Measurements from ENCODE around the gene SNRNP70.

Gene SNRNP70

GRCh38 chr19:49064768-49065611 is 20.3 kb upstream of the SNRNP70 start, which contains the start of gene NTF4:
Gene NTF4, minus strand, starts transcription at chr19:49064818. Its CDS starts 2,821 bp downstream, at chr19:49061997.
- peak; percentile 53 for DNase-seq

GRCh38 chr19:49065905-49066512 is 19.2 kb upstream of the SNRNP70 start:
- no peak for DNase-seq

GRCh38 chr19:49067554-49067953 is 17.7 kb upstream of the SNRNP70 start:
- DNase-seq, result no peak

GRCh38 chr19:49069026-49069425 is 16.2 kb upstream of the SNRNP70 start:
- no peak for DNase-seq

- DNase-seq, result no peak
These were observed 14.8 kb upstream of the SNRNP70 start for GRCh38 chr19:49070416-49070815.

GRCh38 chr19:49071860-49072547 is 13.2 kb upstream of the SNRNP70 start:
- DNase-seq, result peak; percentile 44

GRCh38 chr19:49073514-49074378 is 11.5 kb upstream of the SNRNP70 start:
- DNase-seq, result peak; percentile 55

GRCh38 chr19:49074869-49075268 is 10.4 kb upstream of the SNRNP70 start:
- peak; percentile 76 for DNase-seq

GRCh38 chr19:49080392-49080791 is 4.9 kb upstream of the SNRNP70 start:
- DNase-seq, result no peak

GRCh38 chr19:49081273-49081672 is 4.0 kb upstream of the SNRNP70 start:
- DNase-seq, result no peak

GRCh38 chr19:49084206-49085019 is 838 bp upstream of the SNRNP70 start:
- no peak for DNase-seq

- no peak for DNase-seq
These were observed 599 bp downstream of the SNRNP70 start for GRCh38 chr19:49085868-49086232.

- DNase-seq, result no peak
These were observed 1.0 kb downstream of the SNRNP70 start for GRCh38 chr19:49086296-49086695.

GRCh38 chr19:49091391-49092038 is 6.3 kb downstream of the SNRNP70 start:
- no peak for DNase-seq

GRCh38 chr19:49092686-49093085 is 7.4 kb downstream of the SNRNP70 start:
- no peak for DNase-seq

- DNase-seq, result peak; percentile 62
These were observed 9.5 kb downstream of the SNRNP70 start for GRCh38 chr19:49094505-49095482.

GRCh38 chr19:49097453-49098288 is 12.4 kb downstream of the SNRNP70 start:
- DNase-seq, result peak; percentile 80

- DNase-seq, result no peak
These were observed 13.5 kb downstream of the SNRNP70 start for GRCh38 chr19:49098795-49099194.

- no peak for DNase-seq
These were observed 15.9 kb downstream of the SNRNP70 start for GRCh38 chr19:49101160-49101559.

Measured in femur (tissue), 1 donor.